ENCODE data around the gene COL1A1.
A peak's percentile ranks its signal among the peaks of the same experiment; 100 is the strongest.

The COL1A1 gene

DNA sequence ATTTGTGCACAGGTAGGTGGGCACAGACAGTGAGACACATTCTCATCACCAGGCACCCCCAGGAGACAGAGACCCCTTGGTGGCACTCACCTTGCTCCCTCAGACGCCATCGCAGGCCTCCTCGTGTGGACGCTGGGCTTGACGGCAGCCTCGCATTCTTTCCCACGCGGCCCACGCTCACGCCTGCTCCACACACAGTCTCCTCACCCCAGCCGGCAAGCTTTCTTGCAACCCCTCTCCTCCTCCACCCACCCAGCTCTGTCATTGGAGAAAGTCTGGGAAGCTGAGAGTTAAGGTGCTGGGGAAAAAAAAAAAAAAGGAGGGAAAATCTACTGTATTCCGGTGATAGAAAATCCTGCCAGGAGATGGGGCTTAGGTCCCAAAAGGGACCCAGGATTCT, 20.8 kb downstream of the COL1A1 start:
- Mint-ChIP-seq H3K4me1 (ENCODE audit: low read depth) (peaks cover 24% of the 10 kb centered on the region), H3K4me3 (no peak overlapping the region), H3K9me3 (no peaks in the 10 kb centered on the region), H3K36me3 (ENCODE audit: low read depth) (no peaks in the 10 kb centered on the region), H3K27ac (no peak overlapping the region), H3K27me3 (ENCODE audit: low read depth) (no peaks in the 10 kb centered on the region)
- no peak for DNase-seq (ENCODE audit: low spot score)

DNA sequence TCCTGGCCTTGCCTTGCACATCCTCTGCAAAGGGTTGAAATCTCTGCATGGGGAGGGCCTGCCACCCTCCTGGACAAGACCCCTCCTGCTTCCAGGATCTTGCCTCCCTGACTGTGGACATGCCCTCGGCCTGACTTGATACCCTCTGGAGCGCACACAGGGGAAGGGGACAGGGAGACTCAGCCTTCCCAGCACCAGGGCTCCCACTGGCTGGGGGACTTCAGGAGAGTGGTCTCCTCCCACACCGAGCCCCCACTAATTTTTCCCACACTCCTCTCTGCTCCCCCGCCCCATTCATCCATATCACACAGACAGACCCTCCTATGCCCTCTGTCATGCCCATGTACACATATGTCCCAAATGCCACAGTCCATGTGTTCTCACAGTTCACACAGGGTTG, 21.3 kb downstream of the COL1A1 start:
- Mint-ChIP-seq H3K36me3 (ENCODE audit: low read depth) (no peaks in the 10 kb centered on the region), H3K9me3 (no peaks in the 10 kb centered on the region), H3K27me3 (ENCODE audit: low read depth) (no peaks in the 10 kb centered on the region), H3K27ac (no peak overlapping the region), H3K4me1 (ENCODE audit: low read depth) (peaks cover 24% of the 10 kb centered on the region), H3K4me3 (no peak overlapping the region)
- DNase-seq (ENCODE audit: low spot score) = no peak

- Mint-ChIP-seq H3K4me3 (peak overlapping the region; percentile 61), H3K36me3 (ENCODE audit: low read depth) (no peaks in the 10 kb centered on the region), H3K4me1 (ENCODE audit: low read depth) (peaks cover 15% of the 10 kb centered on the region)
Observed at GRCh38 chr17:50177983-50178834, 23.2 kb downstream of the COL1A1 start.

DNA sequence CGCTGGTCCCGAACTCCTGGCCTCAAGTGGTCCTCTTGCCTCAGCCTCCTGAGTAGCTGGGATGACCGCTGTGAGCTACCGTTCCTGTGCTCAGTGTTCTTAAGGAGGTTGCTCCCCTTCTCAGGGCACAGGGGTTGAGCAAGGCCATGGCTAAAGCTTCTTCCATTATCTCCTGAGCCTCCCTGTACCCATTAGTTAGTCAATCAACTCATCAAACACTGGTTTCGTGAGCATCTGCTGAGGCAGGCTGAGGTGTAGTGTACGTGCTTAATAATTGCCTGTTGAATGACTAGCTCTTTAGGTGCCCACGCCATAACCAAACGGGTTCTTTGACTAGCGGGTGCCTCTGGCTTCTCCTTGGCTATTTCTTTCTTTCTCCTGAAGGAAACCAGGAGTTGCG, 24.0 kb downstream of the COL1A1 start:
- no peaks in the 10 kb centered on the region for H3K9me3 Mint-ChIP-seq
- H3K4me1 Mint-ChIP-seq (ENCODE audit: low read depth) = peaks cover 11% of the 10 kb centered on the region
- H3K27ac Mint-ChIP-seq = no peak overlapping the region
- H3K4me3 Mint-ChIP-seq = no peak overlapping the region
- no peaks in the 10 kb centered on the region for H3K27me3 Mint-ChIP-seq (ENCODE audit: low read depth)
- no peaks in the 10 kb centered on the region for H3K36me3 Mint-ChIP-seq (ENCODE audit: low read depth)
- DNase-seq (ENCODE audit: low spot score) = no peak

More at GRCh38 chr17:50177983-50178834, 23.2 kb downstream of the COL1A1 start:
- no peaks in the 10 kb centered on the region for H3K27me3 Mint-ChIP-seq (ENCODE audit: low read depth)
- H3K27ac Mint-ChIP-seq = peak overlapping the region; percentile 74
- no peaks in the 10 kb centered on the region for H3K9me3 Mint-ChIP-seq
- peak; percentile 43 for DNase-seq (ENCODE audit: low spot score)

GRCh38 chr17:50176559-50177357, 24.7 kb downstream of the COL1A1 start:
- Mint-ChIP-seq H3K4me1 (ENCODE audit: low read depth) (peaks cover 11% of the 10 kb centered on the region), H3K27me3 (ENCODE audit: low read depth) (no peaks in the 10 kb centered on the region), H3K27ac (no peak overlapping the region), H3K36me3 (ENCODE audit: low read depth) (no peaks in the 10 kb centered on the region), H3K4me3 (no peak overlapping the region), H3K9me3 (no peaks in the 10 kb centered on the region)
- DNase-seq (ENCODE audit: low spot score) = no peak

DNA sequence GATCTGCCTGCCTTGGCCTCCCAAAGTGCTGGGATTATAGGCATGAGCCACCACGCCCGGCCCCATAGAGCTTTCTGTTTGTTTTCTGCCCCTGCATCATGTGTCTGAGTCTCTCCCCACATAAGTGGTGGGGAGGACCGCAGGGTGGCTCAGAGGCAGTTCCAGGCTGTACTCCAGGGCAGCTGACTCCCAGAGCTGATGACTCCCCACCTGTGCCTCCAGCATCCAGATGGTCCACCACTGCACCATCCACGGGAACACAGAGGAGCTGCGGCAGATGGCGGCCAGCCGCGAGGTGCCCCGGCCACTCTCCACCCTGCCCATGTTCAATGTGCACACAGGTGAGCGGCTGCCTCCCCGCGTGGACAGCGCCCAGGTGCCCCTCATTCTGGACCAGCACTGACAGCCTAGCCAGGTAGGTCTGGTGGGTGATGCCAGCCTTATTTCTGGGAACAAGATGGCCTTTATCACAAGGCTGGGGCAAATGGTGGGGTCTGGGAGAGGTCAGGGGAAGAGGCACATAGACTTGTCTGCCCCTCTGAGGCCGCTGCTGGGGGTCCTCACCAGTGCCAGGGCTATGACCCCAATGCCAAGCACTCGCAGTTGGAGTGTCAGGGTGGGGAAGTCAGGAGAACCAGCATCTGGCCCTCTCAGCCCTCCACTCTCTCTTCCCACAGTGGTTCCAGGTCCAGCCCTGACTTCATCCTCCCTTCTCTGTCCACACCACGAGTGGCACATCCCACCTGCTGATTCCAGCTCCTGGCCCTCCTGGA, 26.2 kb downstream of the COL1A1 start:
- H3K4me3 Mint-ChIP-seq = no peak overlapping the region
- H3K9me3 Mint-ChIP-seq = no peaks in the 10 kb centered on the region
- H3K27ac Mint-ChIP-seq = no peak overlapping the region
- no peak for DNase-seq (ENCODE audit: low spot score)
- H3K36me3 Mint-ChIP-seq (ENCODE audit: low read depth) = no peaks in the 10 kb centered on the region
- H3K27me3 Mint-ChIP-seq (ENCODE audit: low read depth) = no peaks in the 10 kb centered on the region
- H3K4me1 Mint-ChIP-seq (ENCODE audit: low read depth) = peaks cover 16% of the 10 kb centered on the region

DNA sequence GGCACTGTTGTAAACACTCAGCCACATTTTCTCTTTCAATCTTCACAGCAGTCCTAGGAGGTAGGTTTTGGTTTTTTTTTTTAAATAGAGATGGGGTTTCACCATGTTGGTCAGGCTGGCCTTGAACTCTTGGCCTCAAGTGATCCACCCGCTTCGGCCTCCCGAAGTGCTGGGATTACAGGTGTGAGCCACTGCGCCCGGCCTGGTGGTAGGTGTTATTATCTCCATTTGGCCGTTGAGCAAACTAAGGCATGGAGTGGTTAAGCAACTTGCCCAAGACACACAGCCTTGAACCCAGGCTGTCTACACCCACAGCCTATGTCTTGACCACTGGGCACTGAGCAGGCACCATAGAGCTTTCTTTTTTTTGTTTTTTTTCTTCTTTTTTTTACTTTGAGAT, 27.0 kb downstream of the COL1A1 start:
- Mint-ChIP-seq H3K27ac (no peak overlapping the region), H3K36me3 (ENCODE audit: low read depth) (no peaks in the 10 kb centered on the region), H3K4me1 (ENCODE audit: low read depth) (peaks cover 16% of the 10 kb centered on the region), H3K4me3 (no peak overlapping the region), H3K9me3 (no peaks in the 10 kb centered on the region), H3K27me3 (ENCODE audit: low read depth) (no peaks in the 10 kb centered on the region)
- DNase-seq (ENCODE audit: low spot score) = no peak

GRCh38 chr17:50173335-50173941, 28.0 kb downstream of the COL1A1 start:
- Mint-ChIP-seq H3K4me3 (no peak overlapping the region), H3K36me3 (ENCODE audit: low read depth) (no peaks in the 10 kb centered on the region), H3K27ac (no peak overlapping the region), H3K4me1 (ENCODE audit: low read depth) (peaks cover 23% of the 10 kb centered on the region), H3K27me3 (ENCODE audit: low read depth) (no peaks in the 10 kb centered on the region), H3K9me3 (no peaks in the 10 kb centered on the region)
- DNase-seq (ENCODE audit: low spot score) = no peak

DNA sequence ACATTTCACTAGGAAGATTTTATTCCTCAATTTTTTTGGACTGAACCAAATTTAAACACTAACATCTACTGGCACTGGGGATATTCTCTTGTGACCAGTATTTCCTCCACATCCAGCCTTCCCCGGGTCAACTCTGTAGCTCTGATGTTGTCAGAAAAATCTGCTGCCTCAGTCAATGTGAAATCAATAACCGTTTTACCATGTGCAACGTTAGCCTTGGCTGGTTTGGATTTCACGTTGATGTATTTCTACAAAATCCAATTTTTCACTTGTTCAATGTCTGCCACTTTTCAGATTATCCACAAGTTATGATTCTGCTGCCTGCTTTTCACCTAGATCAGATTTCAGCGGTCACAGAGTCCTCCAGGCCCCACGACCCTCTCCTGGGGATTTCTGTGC, 28.5 kb downstream of the COL1A1 start:
- Mint-ChIP-seq H3K27ac (no peak overlapping the region), H3K36me3 (ENCODE audit: low read depth) (no peaks in the 10 kb centered on the region), H3K4me3 (no peak overlapping the region), H3K9me3 (no peaks in the 10 kb centered on the region), H3K4me1 (ENCODE audit: low read depth) (peaks cover 18% of the 10 kb centered on the region), H3K27me3 (ENCODE audit: low read depth) (no peaks in the 10 kb centered on the region)
- DNase-seq (ENCODE audit: low spot score) = no peak

- H3K9me3 Mint-ChIP-seq = no peaks in the 10 kb centered on the region
- no peaks in the 10 kb centered on the region for H3K27me3 Mint-ChIP-seq (ENCODE audit: low read depth)
- H3K4me1 Mint-ChIP-seq (ENCODE audit: low read depth) = peaks cover 15% of the 10 kb centered on the region
- H3K27ac Mint-ChIP-seq = no peak overlapping the region
- no peaks in the 10 kb centered on the region for H3K36me3 Mint-ChIP-seq (ENCODE audit: low read depth)
- DNase-seq (ENCODE audit: low spot score) = no peak
- H3K4me3 Mint-ChIP-seq = no peak overlapping the region
Observed at GRCh38 chr17:50172130-50172529, 29.3 kb downstream of the COL1A1 start.

GRCh38 chr17:50171371-50172071, 29.9 kb downstream of the COL1A1 start:
- no peaks in the 10 kb centered on the region for H3K27me3 Mint-ChIP-seq (ENCODE audit: low read depth)
- no peak overlapping the region for H3K27ac Mint-ChIP-seq

DNA sequence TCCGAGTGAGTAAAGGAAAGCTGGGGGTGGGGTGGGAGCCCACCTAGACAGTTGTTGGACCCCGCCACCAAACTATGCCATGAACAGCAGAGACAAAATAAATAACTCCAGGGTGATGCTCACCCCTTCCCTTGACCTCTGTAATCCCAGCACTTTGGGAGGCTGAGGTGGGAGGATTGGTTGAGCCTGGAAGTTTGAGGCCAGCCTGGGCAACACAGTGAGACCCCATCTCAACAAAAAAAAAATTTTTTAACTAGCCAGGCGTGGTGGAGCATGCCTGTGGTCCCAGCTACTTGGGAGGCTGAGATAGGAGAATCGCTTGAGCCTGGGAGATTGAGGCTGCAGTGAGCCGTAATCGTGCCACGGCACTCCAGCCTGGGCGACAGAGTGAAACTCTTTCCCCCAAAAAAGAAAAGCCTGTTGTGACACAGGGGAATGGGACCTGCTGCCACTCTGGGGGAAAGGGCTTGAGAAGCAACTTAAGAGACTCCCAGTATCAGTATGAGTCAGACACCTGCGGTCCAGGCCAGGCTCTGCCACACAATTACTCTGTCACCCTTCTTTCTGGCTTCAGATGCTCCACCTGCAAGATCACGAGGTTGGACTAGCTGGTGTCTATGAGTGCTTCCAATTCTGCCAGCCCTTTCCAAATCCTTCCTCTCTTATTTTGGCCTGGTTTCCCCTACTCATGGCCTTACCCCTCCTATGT, 30.6 kb downstream of the COL1A1 start:
- H3K36me3 Mint-ChIP-seq (ENCODE audit: low read depth) = no peaks in the 10 kb centered on the region
- H3K4me3 Mint-ChIP-seq = no peak overlapping the region
- no peaks in the 10 kb centered on the region for H3K27me3 Mint-ChIP-seq (ENCODE audit: low read depth)
- H3K27ac Mint-ChIP-seq = no peak overlapping the region
- H3K4me1 Mint-ChIP-seq (ENCODE audit: low read depth) = peaks cover 15% of the 10 kb centered on the region
- DNase-seq (ENCODE audit: low spot score) = no peak
- H3K9me3 Mint-ChIP-seq = no peaks in the 10 kb centered on the region

More at GRCh38 chr17:50171371-50172071, 29.9 kb downstream of the COL1A1 start:
- H3K9me3 Mint-ChIP-seq = no peaks in the 10 kb centered on the region
- DNase-seq (ENCODE audit: low spot score) = no peak
- H3K4me3 Mint-ChIP-seq = no peak overlapping the region
- H3K4me1 Mint-ChIP-seq (ENCODE audit: low read depth) = peaks cover 15% of the 10 kb centered on the region
- H3K36me3 Mint-ChIP-seq (ENCODE audit: low read depth) = no peaks in the 10 kb centered on the region
